GM19467 (cell line): ENCODE data around the gene MAGI2.
"Not testable (repeated sequence)": the region's sequence is repeated elsewhere in the genome, so short reads cannot be mapped to it uniquely, and the experiment has no call there.

Experiments
- ATAC-seq: cut with Tn5 transposase; IDR thresholded peaks from one replicate; pipeline ENCODE4 v1.9.1; 2021; ENCODE audit warnings: mild to moderate bottlenecking, moderate library complexity; ENCODE audit not compliant: unreplicated experiment

The MAGI2 gene

DNA sequence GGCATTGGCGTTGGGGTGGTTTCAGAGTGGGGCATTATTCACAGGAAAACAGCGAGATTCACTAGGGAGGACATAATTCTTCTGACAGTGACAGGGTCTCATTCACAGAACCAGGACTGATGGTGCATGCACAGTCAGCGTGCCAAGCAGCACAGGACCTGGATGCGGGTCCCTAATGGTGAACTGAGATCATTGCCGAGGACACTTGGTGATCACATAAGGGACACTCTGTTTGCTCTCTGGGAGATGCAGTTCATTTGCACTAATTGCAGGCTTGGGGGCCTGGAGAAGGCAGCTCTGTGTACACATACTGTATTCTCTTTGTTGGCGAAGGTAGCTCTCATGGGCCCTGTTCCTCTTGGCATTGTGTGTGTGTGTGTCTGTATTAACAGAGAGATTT is 938.8 kb downstream of the MAGI2 start:
- no peak for ATAC-seq

GRCh38 chr7:78510580-78511188 is 942.8 kb downstream of the MAGI2 start:
- ATAC-seq: no peak

- not testable (repeated sequence) for ATAC-seq
These were observed 950.2 kb downstream of the MAGI2 start for GRCh38 chr7:78503301-78503700.

DNA sequence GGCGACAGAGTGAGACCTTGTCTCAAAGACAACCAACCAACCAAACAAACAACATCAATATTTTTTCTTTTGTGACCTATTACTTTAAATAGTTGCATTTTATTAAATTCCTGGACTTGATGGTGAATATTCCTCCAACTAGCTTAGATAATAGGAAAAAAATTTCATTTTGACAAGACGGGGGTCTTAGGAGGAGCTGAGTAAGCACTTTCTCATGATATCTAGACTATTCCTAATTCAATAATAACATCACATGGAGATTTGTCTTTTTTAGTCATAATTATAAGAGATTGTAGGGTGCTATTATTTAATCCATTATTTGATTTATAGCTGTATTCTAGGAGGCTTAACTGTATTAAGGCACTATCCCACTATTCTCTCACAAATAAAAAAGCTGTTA is 952.4 kb downstream of the MAGI2 start:
- ATAC-seq: no peak

- ATAC-seq: no peak
These were observed 953.5 kb downstream of the MAGI2 start for GRCh38 chr7:78499971-78500370.

DNA sequence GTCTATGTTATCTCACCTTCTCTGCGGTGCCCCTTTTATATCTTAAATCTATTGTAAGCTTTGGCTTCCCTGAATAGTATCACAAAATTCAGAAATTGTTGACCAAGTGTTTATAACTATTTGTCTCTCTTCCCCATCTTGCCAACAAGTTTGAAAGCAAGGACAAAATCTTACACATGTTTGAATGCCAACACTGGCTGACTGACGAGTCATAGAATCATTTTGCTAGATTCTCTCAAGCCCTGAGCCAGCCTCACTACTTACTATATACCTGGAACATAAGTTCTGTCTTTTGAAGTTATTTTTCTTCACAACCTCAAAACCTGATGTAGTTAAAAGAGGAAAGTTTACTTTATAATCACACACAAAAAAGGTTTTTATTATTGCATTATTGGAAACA is 954.2 kb downstream of the MAGI2 start:
- ATAC-seq: no peak

DNA sequence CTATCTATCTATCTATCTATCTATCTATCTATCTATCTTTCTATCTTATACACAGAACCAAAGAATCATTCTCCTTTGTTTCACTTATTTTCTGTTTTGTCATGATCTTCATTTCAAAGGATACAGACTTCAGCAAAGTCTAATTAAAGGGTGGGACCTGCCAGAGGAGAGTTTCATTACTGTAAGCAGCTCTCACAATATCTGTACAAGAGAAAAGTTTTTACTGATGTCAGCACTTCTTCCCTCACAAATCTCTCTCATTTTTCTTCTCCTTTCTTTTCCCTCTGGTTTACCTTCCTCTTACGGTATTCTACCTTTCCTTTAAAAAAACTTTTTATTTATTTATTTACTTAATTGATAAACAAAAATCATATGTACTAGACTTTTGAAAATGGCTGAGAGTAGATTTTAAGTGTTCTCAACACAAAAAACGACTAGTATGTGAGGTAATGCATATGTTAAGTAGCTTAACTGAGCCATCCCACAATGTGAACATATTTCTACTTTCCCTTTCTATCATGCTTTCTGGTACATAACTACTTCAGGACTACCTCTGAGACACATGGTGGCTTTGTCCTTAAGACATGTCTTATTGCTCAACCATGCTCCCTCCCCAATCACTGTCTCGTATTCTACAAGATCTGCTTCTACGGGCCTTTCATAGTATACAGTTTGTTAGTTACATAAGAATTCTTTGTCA is 955.6 kb downstream of the MAGI2 start:
- ATAC-seq: no peak

- ATAC-seq: no peak
These were observed 957.3 kb downstream of the MAGI2 start for GRCh38 chr7:78496096-78496630.

DNA sequence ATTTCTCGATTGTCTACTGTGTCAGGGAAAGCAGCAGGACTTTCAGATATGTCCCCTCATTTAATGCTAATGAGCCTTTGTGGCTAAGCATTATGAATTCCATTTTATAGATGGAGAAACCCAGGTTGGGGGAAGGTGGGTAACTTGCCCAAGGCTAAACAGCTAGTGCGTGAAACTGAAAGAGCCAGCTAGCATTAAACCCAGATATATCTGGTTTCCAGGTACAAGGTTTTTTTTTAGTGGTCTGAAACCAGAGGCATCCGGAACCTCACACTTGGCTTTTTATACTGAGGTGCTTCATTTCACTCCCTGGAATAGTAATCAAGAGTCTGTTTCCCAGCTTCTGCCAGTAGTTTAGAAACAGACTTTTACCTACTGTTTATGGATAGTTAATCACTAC is 960.1 kb downstream of the MAGI2 start:
- ATAC-seq: no peak

DNA sequence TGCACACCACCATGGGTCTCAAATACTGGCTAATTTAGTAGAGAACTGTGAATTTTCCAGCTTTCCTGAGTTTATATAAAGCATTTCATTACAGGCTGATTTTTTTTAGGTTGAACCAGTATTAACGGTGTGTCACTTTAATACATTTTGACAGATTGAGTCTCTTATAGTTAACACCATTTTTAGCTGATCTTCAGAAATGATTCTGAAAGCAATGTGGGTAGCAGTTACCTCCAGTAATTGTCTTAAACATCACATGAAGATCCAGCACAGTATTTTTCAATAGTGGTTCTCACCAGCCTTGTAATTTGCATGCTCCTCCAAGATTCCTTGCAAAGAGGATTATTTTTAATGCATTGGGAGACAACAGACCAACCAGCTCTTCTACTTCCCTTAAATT is 961.3 kb downstream of the MAGI2 start:
- ATAC-seq: no peak

- no peak for ATAC-seq
These were observed 962.9 kb downstream of the MAGI2 start for GRCh38 chr7:78490524-78490923.

DNA sequence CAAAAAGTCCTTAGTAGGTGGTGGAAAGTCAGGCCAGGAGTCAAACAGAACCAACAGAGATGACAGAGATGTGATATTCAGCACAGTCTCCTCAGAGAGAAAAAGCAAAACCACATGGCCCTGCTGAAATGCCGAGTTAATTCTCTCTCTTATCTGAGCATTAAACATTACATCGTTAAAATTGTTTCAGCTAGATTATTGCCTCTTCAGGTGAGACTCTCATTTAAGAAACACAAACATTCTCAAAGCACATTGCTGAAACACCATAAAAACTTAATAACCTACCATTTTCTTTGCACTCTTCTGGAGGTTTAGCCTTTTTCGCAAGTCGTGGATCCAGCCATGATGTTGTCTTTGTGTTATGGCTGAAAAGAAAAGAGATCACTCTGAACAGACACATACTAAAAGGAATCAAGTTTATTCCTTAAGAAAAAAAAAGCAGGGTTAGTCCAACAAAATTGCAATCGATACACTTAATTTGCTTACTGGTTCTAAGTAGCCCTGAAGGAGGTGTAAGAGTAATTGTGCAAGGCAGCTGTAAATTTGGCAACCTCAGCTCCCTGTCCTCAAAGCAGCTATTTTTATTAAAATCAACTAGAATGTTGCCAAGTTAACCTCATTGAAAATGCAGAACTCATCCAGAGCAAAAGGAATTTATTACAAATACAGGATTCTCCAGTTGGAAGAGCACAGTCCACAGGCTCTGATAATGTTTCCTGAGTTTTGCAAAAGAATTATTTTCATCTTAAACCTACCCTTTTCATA is 963.8 kb downstream of the MAGI2 start:
- ATAC-seq: no peak

DNA sequence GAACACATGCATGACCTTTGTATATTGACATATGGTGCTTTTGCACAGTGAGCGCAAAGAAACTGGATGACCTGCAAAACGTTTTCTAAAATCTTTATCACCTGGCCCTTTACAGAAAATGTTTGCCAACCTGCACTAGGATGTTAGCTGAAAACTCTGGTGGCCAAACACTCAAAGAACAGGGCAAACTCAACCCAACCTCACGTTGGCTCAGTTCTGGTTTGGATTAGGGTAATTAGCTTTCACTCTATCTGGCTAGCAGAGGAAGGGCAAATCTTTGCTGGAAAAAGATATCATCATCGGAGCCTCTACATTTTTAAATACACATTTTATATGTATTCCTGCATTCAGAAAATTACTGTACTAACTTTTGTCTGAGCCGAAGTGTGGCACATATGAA is 966.0 kb downstream of the MAGI2 start:
- no peak for ATAC-seq

DNA sequence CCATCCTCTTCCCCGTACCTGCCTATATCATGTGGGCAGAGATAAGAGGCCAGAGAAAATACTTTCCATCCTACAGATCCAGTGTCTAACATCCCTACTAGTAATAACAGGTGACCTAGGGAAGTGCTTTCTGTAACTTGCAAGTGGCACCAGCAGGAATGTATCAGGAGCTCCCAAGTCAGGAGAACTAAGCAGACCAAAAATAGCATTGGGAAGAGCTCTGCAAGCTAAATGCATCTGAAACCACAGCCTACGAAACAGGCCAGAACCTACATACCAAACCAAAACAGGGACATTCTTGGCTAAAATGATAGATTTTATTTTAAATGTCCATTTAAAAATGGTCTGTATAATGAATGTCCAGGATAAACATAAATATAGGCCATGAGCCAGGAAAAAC is 974.1 kb downstream of the MAGI2 start:
- ATAC-seq: no peak

DNA sequence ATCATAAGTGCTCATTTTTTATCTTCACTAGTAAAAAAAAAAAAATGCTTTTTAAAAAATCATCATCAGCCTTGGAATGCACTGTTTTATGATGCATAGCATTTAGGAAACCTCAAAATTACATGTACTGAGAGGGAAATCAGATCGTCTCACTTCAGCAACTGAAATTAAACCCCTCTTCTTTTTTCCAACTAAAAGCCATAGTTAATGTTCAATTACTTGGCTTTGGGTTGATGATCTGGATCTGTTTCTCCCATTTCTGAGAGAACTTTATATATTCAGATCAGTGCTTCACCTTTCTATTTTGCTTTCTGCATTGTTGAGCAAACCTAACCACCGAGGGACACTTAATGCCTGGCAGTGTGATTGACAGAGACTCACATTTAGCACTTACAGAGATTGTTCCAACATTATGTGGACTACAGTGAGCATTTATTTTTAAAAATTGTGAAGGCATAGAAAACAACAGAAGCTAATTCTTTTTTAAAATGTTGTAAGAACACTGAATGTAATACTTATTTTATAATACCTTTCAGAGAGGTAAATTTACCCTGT is 976.5 kb downstream of the MAGI2 start:
- ATAC-seq: no peak

GRCh38 chr7:78473571-78474301 is 979.7 kb downstream of the MAGI2 start:
- ATAC-seq: no peak

DNA sequence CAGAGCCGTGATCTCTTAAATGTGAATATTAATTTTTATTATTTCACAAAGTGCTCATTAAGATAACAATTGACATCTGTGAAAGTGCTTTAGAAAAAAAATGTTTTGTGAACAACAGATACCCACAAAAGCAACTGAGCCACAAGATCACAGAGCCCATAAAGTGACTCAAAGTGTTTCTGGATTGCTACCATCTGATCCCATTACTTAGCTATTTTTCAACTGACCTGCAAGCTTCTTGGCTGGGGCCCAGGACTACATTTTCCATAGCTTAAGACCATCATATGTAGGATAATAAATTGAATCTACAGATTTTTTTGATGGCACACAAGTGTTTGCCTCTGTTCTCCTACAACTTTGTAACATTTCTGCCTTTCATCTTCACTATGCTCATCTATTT is 980.4 kb downstream of the MAGI2 start:
- ATAC-seq: no peak

DNA sequence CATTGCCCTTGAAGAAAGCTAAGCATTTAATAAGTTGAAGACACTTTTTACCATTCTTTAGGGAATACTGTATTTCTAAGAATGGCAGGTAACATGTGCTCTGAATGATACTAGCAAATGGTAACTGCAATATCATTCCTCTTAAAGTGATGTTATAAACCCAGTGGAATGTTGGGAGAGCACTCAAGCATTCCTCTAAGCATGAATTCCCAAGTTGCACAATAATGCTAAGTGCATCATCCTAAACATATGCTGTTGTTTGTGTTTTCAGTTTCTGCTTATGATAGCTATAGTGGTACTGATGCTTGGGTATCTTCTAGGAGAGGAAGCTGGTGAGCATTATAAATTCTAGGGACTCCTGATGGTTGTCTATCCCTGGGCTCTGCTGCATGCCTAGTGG is 980.9 kb downstream of the MAGI2 start:
- ATAC-seq: no peak

DNA sequence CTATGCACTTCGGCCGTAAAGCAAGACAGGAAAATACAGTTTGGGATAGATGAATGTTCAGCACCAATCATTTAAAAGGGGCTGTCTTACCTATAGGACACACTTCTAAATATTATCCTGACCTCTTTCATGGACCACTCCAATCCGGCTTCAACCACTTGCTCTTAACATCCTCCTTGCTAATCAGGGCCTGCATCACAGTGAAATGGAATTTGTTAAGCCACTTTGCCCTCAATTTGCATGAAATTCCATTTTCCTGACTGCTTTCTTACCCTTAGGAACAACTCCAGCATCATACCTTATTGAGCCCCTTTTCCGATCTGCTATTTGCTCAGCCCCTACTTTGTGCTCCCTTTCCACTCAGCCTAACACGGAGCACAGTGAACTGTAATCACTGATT is 987.6 kb downstream of the MAGI2 start:
- no peak for ATAC-seq

GRCh38 chr7:78463039-78463438 is 990.4 kb downstream of the MAGI2 start:
- ATAC-seq: no peak

DNA sequence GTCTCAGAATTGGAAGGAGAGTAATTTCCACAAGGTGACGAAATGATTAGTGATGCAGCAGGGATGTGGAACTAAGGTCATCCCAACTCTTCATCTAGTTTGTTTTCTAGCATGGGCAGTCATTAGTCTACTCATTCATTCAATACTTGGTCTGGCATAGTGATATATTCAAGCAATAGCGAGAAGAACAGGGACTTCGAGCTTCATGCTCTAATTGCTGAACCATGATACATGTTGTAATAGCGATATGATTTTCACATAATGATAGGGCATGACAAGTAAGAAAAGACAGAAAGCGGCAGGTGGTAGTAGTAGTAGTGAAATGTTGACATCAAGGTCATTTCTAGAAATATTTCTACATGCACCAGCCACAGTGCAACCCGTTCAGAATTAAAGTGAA is 1002.8 kb downstream of the MAGI2 start:
- no peak for ATAC-seq
